Measurements from ENCODE around the gene TFPT. TPM values are rescaled to one million over a fixed set of nuclear protein-coding genes. Genes with fewer than 3 reads are reported as not detected.

TFPT gene
- total RNA-seq, 4 donors from 2014 or later: 7.5 to 18.1 (median 17.5) TPM

DNA sequence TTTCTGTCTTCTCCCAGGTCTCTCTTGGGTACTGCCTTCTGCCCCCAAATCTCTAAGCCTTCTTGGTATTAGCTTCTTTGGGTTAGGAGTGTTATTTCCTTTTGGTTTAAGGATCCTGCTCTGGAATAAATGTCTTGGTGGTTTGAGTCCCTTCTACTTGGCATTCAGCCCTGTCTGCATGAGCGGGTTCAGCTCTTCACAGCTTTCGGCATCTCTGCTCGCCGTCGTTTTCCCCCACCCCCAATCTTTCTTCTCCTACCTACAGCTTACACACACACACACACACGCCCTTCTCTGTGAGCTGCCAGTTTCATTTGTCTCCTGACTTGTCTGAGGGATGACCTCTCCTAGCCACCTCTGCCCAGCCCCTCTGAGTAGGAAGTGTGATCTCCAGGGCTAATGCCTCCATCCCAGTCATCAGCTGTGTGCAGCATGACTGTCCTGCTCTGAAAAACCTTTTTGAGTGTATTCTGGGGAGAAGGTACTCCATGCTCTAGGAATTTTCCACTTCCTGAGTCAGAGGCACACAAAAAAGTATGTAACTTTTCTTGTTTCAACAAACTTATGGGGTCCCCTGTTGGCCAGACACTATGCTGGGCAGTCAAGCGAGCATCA, 26.8 kb upstream of the TFPT start:
- intact Hi-C loops (cut with DNase I; ENCODE audit: low total_unique reads): no loop called here
- in situ Hi-C loops (cut with MboI; ENCODE audit: low sequenced_read_pairs in 4 of 4): no loop called here
- peaks cover 20 to 32% of the 10 kb centered on the region in 2 donors for H3K4me1 ChIP-seq
- no peak for DNase-seq
- no peak for ATAC-seq
- TF ChIP-seq, protein P1, sequence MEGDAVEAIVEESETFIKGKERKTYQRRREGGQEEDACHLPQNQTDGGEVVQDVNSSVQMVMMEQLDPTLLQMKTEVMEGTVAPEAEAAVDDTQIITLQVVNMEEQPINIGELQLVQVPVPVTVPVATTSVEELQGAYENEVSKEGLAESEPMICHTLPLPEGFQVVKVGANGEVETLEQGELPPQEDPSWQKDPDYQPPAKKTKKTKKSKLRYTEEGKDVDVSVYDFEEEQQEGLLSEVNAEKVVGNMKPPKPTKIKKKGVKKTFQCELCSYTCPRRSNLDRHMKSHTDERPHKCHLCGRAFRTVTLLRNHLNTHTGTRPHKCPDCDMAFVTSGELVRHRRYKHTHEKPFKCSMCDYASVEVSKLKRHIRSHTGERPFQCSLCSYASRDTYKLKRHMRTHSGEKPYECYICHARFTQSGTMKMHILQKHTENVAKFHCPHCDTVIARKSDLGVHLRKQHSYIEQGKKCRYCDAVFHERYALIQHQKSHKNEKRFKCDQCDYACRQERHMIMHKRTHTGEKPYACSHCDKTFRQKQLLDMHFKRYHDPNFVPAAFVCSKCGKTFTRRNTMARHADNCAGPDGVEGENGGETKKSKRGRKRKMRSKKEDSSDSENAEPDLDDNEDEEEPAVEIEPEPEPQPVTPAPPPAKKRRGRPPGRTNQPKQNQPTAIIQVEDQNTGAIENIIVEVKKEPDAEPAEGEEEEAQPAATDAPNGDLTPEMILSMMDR (IDR thresholded peaks at IDR 0.05 in 4 of 5, conservative IDR thresholded peaks at IDR 0.05 in 1 of 5): no peak
- no peak for TF ChIP-seq POLR2A (IDR thresholded peaks at IDR 0.05)
- no peaks in the 10 kb centered on the region for H3K27me3 ChIP-seq
- H3K9me3 ChIP-seq: no peaks in the 10 kb centered on the region
- peaks cover 3 to 56% of the 10 kb centered on the region in 2 donors for H3K36me3 ChIP-seq
- H3K4me3 ChIP-seq: no peak overlapping the region
- no peak overlapping the region for H3K27ac ChIP-seq

DNA sequence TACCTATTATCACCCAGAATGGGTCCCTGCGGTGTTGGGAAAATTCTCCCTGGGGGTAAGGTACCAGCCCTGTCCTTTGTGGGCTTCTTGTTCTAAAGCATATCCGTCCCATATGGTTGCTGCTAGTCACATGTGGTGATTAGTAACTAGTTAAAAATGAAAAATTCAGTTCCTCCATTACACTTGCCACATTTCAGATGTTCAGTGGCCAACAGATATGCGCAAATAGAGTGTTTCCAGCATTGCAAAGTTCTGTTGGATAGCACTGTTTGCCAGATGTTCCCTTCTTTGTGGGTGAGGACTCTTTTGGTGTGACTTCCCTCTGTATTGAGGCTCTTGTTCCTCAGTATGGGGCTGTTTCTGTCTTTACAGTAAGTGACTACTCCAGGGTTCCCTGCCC, 25.9 kb upstream of the TFPT start:
- no peak for ATAC-seq
- Histone ChIP-seq H3K9me3 (no peaks in the 10 kb centered on the region), H3K4me1 (peaks cover 21 to 36% of the 10 kb centered on the region in 2 donors), H3K27me3 (no peaks in the 10 kb centered on the region), H3K4me3 (no peak overlapping the region), H3K27ac (peak overlapping the region in 1 of 4 donors; percentile 18), H3K36me3 (peaks cover 3 to 47% of the 10 kb centered on the region in 2 donors)
- TF ChIP-seq, protein P1 (IDR thresholded peaks at IDR 0.05 in 4 of 5, conservative IDR thresholded peaks at IDR 0.05 in 1 of 5): no peak
- TF ChIP-seq POLR2A (IDR thresholded peaks at IDR 0.05): no peak
- intact Hi-C loops (cut with DNase I; ENCODE audit: low total_unique reads) (no loop called here), in situ Hi-C loops (cut with MboI; ENCODE audit: low sequenced_read_pairs in 4 of 4) (no loop called here)
- no peak for DNase-seq

GRCh38 chr19:54138489-54139256, 23.2 kb upstream of the TFPT start:
- peaks cover 29 to 44% of the 10 kb centered on the region in 2 donors for H3K4me1 ChIP-seq
- in situ Hi-C loops (cut with MboI; ENCODE audit: low sequenced_read_pairs in 4 of 4): no loop called here

DNA sequence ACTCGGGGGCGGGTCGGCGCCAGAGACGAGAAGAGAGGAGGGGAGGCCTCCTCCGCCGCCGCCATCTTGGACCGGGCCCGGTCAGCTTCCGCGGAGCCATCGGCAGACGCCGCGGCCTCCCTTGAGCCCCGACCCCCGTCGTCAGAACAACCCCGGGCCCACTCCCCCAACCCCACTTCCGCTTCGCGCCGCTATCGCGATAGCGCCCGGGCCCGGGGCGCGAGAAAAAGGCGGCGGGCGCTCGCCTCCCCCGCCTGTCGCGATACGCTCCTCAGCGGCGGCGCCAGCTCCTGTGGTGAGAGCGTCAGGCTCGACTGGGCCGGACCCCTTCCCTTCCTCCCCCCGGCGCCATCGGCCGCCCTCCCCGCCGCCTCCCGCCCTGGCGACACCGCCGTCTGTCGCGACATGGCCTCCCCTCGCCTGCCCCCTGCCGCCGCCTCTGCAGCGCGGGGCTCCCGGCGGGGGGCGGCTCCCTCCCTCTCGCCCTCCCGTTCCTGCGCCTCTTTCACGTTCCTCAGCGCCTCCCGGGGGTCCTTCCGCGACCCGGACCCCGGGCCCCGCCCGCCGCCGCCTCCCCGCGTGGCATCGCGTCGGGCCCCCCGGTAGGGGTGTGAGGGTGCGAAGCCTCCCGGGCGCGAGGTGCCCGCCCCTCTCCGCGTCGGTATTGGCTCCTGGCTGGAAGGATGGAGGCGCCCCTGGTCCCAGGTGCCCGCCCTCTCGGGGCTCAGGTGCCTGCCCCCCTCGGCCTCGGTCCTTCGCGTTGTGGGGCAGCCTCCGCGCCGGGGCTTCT, 22.4 kb upstream of the TFPT start, which contains the start of gene CNOT3:
Gene CNOT3, plus strand, starts transcription at position 64 of the 790 bp plus-strand sequence. CDS start 5,217 bp downstream, outside the sequence.
- in situ Hi-C loops (cut with MboI; ENCODE audit: low sequenced_read_pairs in 4 of 4) (no loop called here), intact Hi-C loops (cut with DNase I; ENCODE audit: low total_unique reads) (loop anchor here (1.0 to 2.0 kb wide), 4 partner anchors 21 to 62 kb away; partner anchors contain the start of genes LENG1, MBOAT7, NDUFA3 and RPS9)
- H3K4me1 ChIP-seq: peaks cover 29 to 44% of the 10 kb centered on the region in 2 donors
- TF ChIP-seq, protein P1 (IDR thresholded peaks at IDR 0.05 in 4 of 5, conservative IDR thresholded peaks at IDR 0.05 in 1 of 5): no peak
- peak; percentile 94 to 98 for TF ChIP-seq POLR2A (IDR thresholded peaks at IDR 0.05)
- H3K9me3 ChIP-seq: no peaks in the 10 kb centered on the region
- DNase-seq: no peak
- peaks cover 0 to 12% of the 10 kb centered on the region in 2 donors for H3K36me3 ChIP-seq
- peak within 1 kb of the TSS; percentile 86 to 99 (median 92) for H3K4me3 ChIP-seq
- H3K27me3 ChIP-seq: no peaks in the 10 kb centered on the region
- peak within 1 kb of the TSS; percentile 97 to 100 (median 98) for H3K27ac ChIP-seq
- ATAC-seq: no peak

More at GRCh38 chr19:54138489-54139256, 23.2 kb upstream of the TFPT start:
- Histone ChIP-seq H3K36me3 (peaks cover 0 to 20% of the 10 kb centered on the region in 2 donors), H3K27me3 (no peaks in the 10 kb centered on the region), H3K9me3 (no peaks in the 10 kb centered on the region), H3K27ac (peak overlapping the region; percentile 97 to 100 (median 98)), H3K4me3 (peak overlapping the region; percentile 86 to 99 (median 92))
- ATAC-seq (no peak), DNase-seq (no peak)
- intact Hi-C loops (cut with DNase I; ENCODE audit: low total_unique reads): loop anchor here (2.0 kb wide), 1 partner anchor 36 kb away; the partner anchor contains the start of gene NDUFA3
- TF ChIP-seq, protein P1 (IDR thresholded peaks at IDR 0.05 in 4 of 5, conservative IDR thresholded peaks at IDR 0.05 in 1 of 5): no peak
- no peak for TF ChIP-seq POLR2A (IDR thresholded peaks at IDR 0.05)

All from gastrocnemius medialis (tissue), 4 donors.